Transverse colon (tissue), 4 donors: ENCODE results near the gene FSTL5.

Source experiments
- CTCF ChIP-seq, 5 experiments: fragments of 200-600 bp in 3 of 5; fragments of 450-650 bp in 2 of 5; sonication (generic) in 3 of 5; IDR thresholded peaks; 1 replicate in 2 of 5; 2 replicates in 3 of 5; pipeline ENCODE4 v1.5.1; 2016 to 2017; ENCODE audit warnings: antibody characterized with exemption in 5 of 5, inconsistent platforms in 3 of 5, mild to moderate bottlenecking in 2 of 5, moderate library complexity in 1 of 5
- POLR2AphosphoS5 ChIP-seq, 3 donors: sonication (generic); formaldehyde crosslinking; IDR thresholded peaks; one replicate each; pipeline ENCODE4 v1.6.1; 2016; ENCODE audit warnings: antibody characterized with exemption in 3 of 3

DNA sequence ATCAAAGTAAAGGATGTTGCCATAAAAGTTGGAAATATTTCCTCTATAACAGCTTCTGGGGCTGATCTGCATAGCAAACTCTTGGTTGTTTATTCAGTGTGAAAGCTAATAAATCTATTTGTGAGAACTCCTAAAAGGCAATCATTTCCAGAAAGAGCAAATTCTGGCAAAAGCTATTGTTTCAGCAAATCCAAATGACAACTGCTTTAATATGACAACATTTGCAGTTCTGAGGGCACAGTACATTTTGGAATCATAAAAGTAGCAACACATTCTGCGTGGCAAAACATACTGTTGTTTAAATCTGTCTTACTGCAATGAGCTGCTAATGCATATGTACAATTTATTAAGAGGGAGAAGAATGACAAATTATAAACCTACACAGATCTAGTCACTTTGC, 818.1 kb downstream of the FSTL5 start:
- TF ChIP-seq CTCF (IDR thresholded peaks at IDR 0.05), result no peak
- no peak for TF ChIP-seq POLR2AphosphoS5 (IDR thresholded peaks at IDR 0.05)
